Gastrocnemius medialis (tissue), 4 donors: ENCODE data around the gene LRMDA. TPM values are rescaled to one million over a fixed set of nuclear protein-coding genes. Genes with fewer than 3 reads are reported as not detected.
"Not testable (repeated sequence)": the region's sequence is repeated elsewhere in the genome, so short reads cannot be mapped to it uniquely, and the experiment has no call there.

Experiments used
- ATAC-seq, 2 donors: fragments of 150-250 bp; one replicate each; pipeline ENCODE4 v1.9.1; 2016
- DNase-seq, 2 donors: peaks; one replicate each; pipeline ENCODE4 v3.0.0-alpha.2; 2019
- H3K27ac ChIP-seq, 4 donors: fragments of 200-600 bp; sonication (generic); 1 replicate in 1 of 4; 2 replicates in 3 of 4; pipeline ENCODE4 v1.5.1; 2016 to 2018; ENCODE audit warnings: mild to moderate bottlenecking in 2 of 4, moderate library complexity in 1 of 4
- H3K27me3 ChIP-seq, 3 donors: fragments of 200-600 bp; sonication (generic) in 2 of 3; 1 replicate in 1 of 3; 2 replicates in 2 of 3; pipeline versions ENCODE4 v1.5.1 to v1.6.0; 2016 to 2019; ENCODE audit warnings: mild to moderate bottlenecking in 1 of 3, moderate library complexity in 1 of 3
- H3K36me3 ChIP-seq, 2 donors: fragments of 200-600 bp; sonication (generic) in 1 of 2; one replicate each; pipeline ENCODE4 v1.5.1; 2017 to 2018
- H3K4me1 ChIP-seq, 2 donors: fragments of 200-600 bp; sonication (generic) in 1 of 2; one replicate each; pipeline ENCODE4 v1.5.1; 2016 to 2017; ENCODE audit warnings: mild to moderate bottlenecking in 2 of 2
- H3K4me3 ChIP-seq, 4 donors: fragments of 200-600 bp; sonication (generic) in 3 of 4; 1 replicate in 1 of 4; 2 replicates in 3 of 4; pipeline ENCODE4 v1.5.1; 2016 to 2019; ENCODE audit warnings: mild to moderate bottlenecking in 2 of 4
- H3K9me3 ChIP-seq, 3 donors: fragments of 200-600 bp; sonication (generic) in 2 of 3; 1 replicate in 1 of 3; 2 replicates in 2 of 3; pipeline ENCODE4 v1.5.1; 2016 to 2019
- POLR2A ChIP-seq, 2 donors: fragments of 450-650 bp; IDR thresholded peaks; one replicate each; pipeline ENCODE4 v1.6.1; 2017; ENCODE audit warnings: antibody characterized with exemption in 2 of 2, mild to moderate bottlenecking in 2 of 2, moderate library complexity in 2 of 2
- in situ Hi-C, 4 donors: fragments of 200-750 bp; cut with MboI; loops; one replicate each; pipeline versions ENCODE4 v1.15.0 to v1.8.0; 2017; ENCODE audit warnings: low sequenced_read_pairs in 4 of 4
- intact Hi-C: fragments of 100-400 bp; cut with DNase I; formaldehyde crosslinking; loops from one replicate; pipeline ENCODE4 v1.15.1; 2023; ENCODE audit warnings: low total_unique reads
- total RNA-seq, 4 donors: library from RNA; depleted of rRNA; stranded (reverse); fragments of >200 nt; gene quantifications; one replicate each; pipeline versions ENCODE4 v1.1.0 to v1.2.3, GENCODE V29; 2016
- TF ChIP-seq, protein P1 (sequence below), 5 experiments: fragments of 450-650 bp in 3 of 5; fragments of 200-600 bp in 2 of 5; sonication (generic) in 2 of 5; IDR thresholded peaks in 4 of 5; conservative IDR thresholded peaks in 1 of 5; 1 replicate in 4 of 5; 2 replicates in 1 of 5; pipeline ENCODE4 v1.5.1; 2016 to 2019; ENCODE audit warnings: antibody characterized with exemption in 5 of 5, mild to moderate bottlenecking in 3 of 5, moderate library complexity in 3 of 5

The LRMDA gene
- total RNA-seq, 4 donors from 2014 or later: 0.80 to 4.5 (median 1.4) TPM

DNA sequence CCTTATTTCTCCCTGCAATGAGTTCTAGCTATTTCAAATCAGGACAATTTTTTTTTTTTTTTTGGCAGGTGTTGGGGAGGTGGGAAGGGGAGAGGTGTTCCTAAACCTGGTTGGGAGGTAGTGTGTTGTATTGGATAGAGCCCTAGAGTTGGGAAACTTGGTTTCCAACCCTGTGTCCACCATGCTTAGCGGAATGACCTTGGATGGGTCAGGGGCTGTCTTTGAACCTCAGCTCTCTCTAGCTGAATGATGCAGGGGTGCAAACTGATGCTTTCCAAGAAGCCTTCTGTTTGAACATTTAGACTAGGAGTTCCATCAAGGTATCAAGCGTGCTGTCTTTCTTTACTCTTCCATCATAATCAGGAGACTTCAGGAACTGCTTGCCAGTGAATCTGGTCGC is 332.2 kb downstream of the LRMDA start:
- H3K36me3 ChIP-seq: no peaks in the 10 kb centered on the region
- intact Hi-C loops (no loop called here), in situ Hi-C loops (no loop called here)
- no peak for DNase-seq
- H3K27ac ChIP-seq: no peak overlapping the region
- no peaks in the 10 kb centered on the region for H3K9me3 ChIP-seq
- no peak for ATAC-seq
- H3K4me3 ChIP-seq: no peak overlapping the region
- H3K4me1 ChIP-seq: no peaks in the 10 kb centered on the region
- peaks cover 0 to 2% (median 0%) of the 10 kb centered on the region in 3 donors for H3K27me3 ChIP-seq
- TF ChIP-seq, protein P1, sequence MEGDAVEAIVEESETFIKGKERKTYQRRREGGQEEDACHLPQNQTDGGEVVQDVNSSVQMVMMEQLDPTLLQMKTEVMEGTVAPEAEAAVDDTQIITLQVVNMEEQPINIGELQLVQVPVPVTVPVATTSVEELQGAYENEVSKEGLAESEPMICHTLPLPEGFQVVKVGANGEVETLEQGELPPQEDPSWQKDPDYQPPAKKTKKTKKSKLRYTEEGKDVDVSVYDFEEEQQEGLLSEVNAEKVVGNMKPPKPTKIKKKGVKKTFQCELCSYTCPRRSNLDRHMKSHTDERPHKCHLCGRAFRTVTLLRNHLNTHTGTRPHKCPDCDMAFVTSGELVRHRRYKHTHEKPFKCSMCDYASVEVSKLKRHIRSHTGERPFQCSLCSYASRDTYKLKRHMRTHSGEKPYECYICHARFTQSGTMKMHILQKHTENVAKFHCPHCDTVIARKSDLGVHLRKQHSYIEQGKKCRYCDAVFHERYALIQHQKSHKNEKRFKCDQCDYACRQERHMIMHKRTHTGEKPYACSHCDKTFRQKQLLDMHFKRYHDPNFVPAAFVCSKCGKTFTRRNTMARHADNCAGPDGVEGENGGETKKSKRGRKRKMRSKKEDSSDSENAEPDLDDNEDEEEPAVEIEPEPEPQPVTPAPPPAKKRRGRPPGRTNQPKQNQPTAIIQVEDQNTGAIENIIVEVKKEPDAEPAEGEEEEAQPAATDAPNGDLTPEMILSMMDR (IDR thresholded peaks at IDR 0.05 in 4 of 5, conservative IDR thresholded peaks at IDR 0.05 in 1 of 5): no peak
- TF ChIP-seq POLR2A (IDR thresholded peaks at IDR 0.05): no peak

DNA sequence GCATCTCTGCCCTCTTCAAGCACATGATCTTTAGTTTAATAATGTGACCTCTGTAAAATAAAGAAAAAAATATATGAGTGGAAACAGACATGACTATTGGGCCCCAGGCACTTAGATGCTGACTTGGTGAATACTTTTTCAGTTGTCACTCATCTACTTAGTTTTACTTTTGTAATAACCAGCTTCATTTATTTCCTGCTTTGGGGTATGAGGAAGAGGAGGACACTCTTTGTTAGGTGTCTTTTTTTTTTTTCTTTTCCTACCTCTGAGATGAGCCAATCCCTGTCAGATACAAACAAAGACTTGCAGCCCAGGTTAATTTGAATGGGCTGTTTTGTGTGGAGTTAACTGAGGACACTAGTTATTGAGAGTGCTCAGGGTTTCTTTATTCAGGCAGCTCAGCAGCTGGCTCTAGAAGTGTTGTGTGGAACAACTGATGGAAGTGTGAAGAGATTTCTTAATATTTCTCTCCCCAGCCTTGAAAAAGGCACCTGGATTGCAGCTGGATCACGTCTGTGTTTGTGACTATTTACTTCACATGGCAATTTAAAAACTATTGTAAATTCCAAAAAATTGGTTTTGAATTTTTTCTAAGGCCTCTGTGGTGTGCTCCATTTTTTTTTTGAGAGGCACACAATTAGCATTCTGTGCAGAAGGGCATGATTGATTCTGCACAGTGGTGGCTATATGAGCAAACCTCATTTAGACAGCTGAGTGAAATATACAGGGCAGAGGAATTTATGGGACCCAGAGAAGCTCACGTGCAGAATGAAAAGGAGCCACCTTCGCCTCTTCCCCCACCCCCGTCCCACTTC is 333.8 kb downstream of the LRMDA start:
- Histone ChIP-seq H3K27me3 (no peaks in the 10 kb centered on the region), H3K27ac (no peak overlapping the region), H3K4me1 (no peaks in the 10 kb centered on the region), H3K36me3 (no peaks in the 10 kb centered on the region), H3K9me3 (no peaks in the 10 kb centered on the region), H3K4me3 (no peak overlapping the region)
- intact Hi-C loops: no loop called here
- DNase-seq: no peak
- in situ Hi-C loops: no loop called here
- no peak for TF ChIP-seq POLR2A (IDR thresholded peaks at IDR 0.05)
- TF ChIP-seq, protein P1 (IDR thresholded peaks at IDR 0.05 in 4 of 5, conservative IDR thresholded peaks at IDR 0.05 in 1 of 5): no peak
- no peak for ATAC-seq

DNA sequence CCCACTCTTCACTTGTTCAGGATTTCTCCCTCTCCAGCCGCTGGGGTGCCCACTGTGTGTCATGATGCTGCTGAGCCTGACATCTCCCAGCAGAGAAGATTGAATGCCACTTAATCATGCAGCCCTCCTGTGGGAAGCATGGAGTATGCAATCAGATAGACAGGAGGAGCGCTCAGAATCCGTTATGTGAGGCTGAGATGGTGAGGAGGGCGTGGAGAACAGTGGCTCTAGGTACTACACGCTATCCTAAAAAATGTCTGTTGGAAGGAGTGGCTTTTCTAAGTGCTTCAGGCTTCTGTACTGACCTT is 334.3 kb downstream of the LRMDA start:
- H3K4me1 ChIP-seq: no peaks in the 10 kb centered on the region
- in situ Hi-C loops (no loop called here), intact Hi-C loops (no loop called here)
- no peaks in the 10 kb centered on the region for H3K9me3 ChIP-seq
- ATAC-seq (no peak), DNase-seq (no peak)
- H3K27ac ChIP-seq: no peak overlapping the region
- TF ChIP-seq, protein P1 (IDR thresholded peaks at IDR 0.05 in 4 of 5, conservative IDR thresholded peaks at IDR 0.05 in 1 of 5): no peak
- no peak for TF ChIP-seq POLR2A (IDR thresholded peaks at IDR 0.05)
- H3K36me3 ChIP-seq: no peaks in the 10 kb centered on the region
- no peak overlapping the region for H3K4me3 ChIP-seq
- H3K27me3 ChIP-seq: no peaks in the 10 kb centered on the region

DNA sequence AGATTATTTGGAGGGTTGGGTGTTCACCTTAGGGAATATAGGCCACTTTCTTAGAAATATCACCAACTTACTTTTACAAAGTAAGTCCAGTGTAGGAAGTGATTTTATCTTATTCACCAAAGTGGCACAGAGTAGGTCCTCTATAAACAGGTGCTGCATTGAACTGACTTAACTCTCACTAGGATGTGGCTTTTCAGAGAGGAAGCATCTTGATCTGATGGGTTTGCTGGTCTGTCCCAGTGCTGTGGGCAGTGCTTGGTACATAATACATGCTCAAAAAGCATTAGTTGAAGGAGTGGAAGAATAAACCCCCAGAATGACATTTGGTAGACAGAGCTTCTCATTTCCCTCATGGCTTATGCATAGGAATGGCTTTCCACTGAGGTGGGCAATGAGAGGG is 334.7 kb downstream of the LRMDA start:
- intact Hi-C loops: no loop called here
- Histone ChIP-seq H3K4me1 (peaks cover 0 to under 1% of the 10 kb centered on the region in 2 donors), H3K4me3 (no peak overlapping the region), H3K36me3 (no peaks in the 10 kb centered on the region), H3K9me3 (no peaks in the 10 kb centered on the region), H3K27me3 (no peaks in the 10 kb centered on the region), H3K27ac (no peak overlapping the region)
- in situ Hi-C loops: no loop called here
- ATAC-seq: no peak
- no peak for TF ChIP-seq POLR2A (IDR thresholded peaks at IDR 0.05)
- TF ChIP-seq, protein P1 (IDR thresholded peaks at IDR 0.05 in 4 of 5, conservative IDR thresholded peaks at IDR 0.05 in 1 of 5): no peak
- no peak for DNase-seq

DNA sequence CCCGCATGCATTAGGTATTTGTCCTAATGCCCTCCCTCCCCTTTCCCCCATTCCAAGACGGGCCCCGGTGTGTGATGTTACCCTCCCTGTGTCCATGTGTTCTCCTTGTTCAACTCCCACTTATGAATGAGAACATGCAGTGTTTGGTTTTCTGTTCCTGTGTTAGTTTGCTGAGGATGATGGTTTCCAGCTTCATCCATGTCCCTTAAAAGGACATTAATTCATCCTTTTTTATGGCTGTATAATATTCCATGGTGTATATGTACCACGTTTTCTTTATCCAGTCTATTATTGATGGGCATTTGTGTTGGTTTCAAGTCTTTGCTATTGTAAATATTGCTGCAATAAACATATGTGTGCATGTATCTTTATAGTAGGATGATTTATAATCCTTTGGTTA is 335.3 kb downstream of the LRMDA start:
- H3K27me3 ChIP-seq, H3K36me3 ChIP-seq, H3K27ac ChIP-seq, in situ Hi-C loops, H3K4me3 ChIP-seq, H3K9me3 ChIP-seq, intact Hi-C loops, ATAC-seq, H3K4me1 ChIP-seq, DNase-seq: not testable (repeated sequence)
